Suprapubic skin (tissue), 4 donors: ENCODE results near the gene RAB13.

Experiments used
- POLR2A ChIP-seq, 2 donors: fragments of 450-650 bp; IDR thresholded peaks; one replicate each; pipeline ENCODE4 v1.6.1; 2017; ENCODE audit warnings: antibody characterized with exemption in 2 of 2, mild to moderate bottlenecking in 2 of 2, moderate library complexity in 2 of 2
- POLR2AphosphoS5 ChIP-seq, 3 donors: sonication (generic); formaldehyde crosslinking; IDR thresholded peaks; one replicate each; pipeline ENCODE4 v1.6.1; 2017; ENCODE audit warnings: antibody characterized with exemption in 3 of 3
- TF ChIP-seq, protein P1 (sequence below), 2 donors: fragments of 200-600 bp in 1 of 2; fragments of 450-650 bp in 1 of 2; sonication (generic) in 1 of 2; IDR thresholded peaks; one replicate each; pipeline ENCODE4 v1.5.1; 2016 to 2019; ENCODE audit warnings: antibody characterized with exemption in 2 of 2, mild to moderate bottlenecking in 1 of 2, moderate library complexity in 1 of 2

- no peak for TF ChIP-seq POLR2AphosphoS5 (IDR thresholded peaks at IDR 0.05)
- TF ChIP-seq, protein P1, sequence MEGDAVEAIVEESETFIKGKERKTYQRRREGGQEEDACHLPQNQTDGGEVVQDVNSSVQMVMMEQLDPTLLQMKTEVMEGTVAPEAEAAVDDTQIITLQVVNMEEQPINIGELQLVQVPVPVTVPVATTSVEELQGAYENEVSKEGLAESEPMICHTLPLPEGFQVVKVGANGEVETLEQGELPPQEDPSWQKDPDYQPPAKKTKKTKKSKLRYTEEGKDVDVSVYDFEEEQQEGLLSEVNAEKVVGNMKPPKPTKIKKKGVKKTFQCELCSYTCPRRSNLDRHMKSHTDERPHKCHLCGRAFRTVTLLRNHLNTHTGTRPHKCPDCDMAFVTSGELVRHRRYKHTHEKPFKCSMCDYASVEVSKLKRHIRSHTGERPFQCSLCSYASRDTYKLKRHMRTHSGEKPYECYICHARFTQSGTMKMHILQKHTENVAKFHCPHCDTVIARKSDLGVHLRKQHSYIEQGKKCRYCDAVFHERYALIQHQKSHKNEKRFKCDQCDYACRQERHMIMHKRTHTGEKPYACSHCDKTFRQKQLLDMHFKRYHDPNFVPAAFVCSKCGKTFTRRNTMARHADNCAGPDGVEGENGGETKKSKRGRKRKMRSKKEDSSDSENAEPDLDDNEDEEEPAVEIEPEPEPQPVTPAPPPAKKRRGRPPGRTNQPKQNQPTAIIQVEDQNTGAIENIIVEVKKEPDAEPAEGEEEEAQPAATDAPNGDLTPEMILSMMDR (IDR thresholded peaks at IDR 0.05) = no peak
- no peak for TF ChIP-seq POLR2A (IDR thresholded peaks at IDR 0.05)
Observed at GRCh38 chr1:153963850-153964331, 22.2 kb downstream of the RAB13 start.
